Heart left ventricle (tissue), 16 donors: Measurements from ENCODE around the gene HCCS. TPM values are rescaled to one million over a fixed set of nuclear protein-coding genes. Genes with fewer than 3 reads are reported as not detected.

Source experiments
- ATAC-seq, 4 donors: fragments of 200-7000 bp; cut with Tn5 transposase; one replicate each; pipeline ENCODE4 v1.9.1; 2020 to 2022; ENCODE audit warnings: moderate library complexity in 4 of 4, mild to moderate bottlenecking in 3 of 4, moderate number of reproducible peaks in 1 of 4
- DNase-seq, 5 donors: peaks; one replicate each; pipeline ENCODE4 v3.0.0-alpha.2; 2020
- H3K27ac ChIP-seq, 12 donors: fragments of 200-600 bp; sonication (generic) in 4 of 12; one replicate each; pipeline versions ENCODE4 v1.5.0 to v1.8.0; 2016 to 2022; ENCODE audit warnings: mild to moderate bottlenecking in 2 of 12
- H3K27me3 ChIP-seq, 9 donors: fragments of 200-600 bp; sonication (generic) in 2 of 9; one replicate each; pipeline versions ENCODE4 v1.5.1 to v1.8.0; 2016 to 2022; ENCODE audit warnings: mild to moderate bottlenecking in 3 of 9
- H3K36me3 ChIP-seq, 9 donors: fragments of 200-600 bp; sonication (generic) in 2 of 9; one replicate each; pipeline versions ENCODE4 v1.5.0 to v1.8.0; 2018 to 2022; ENCODE audit warnings: mild to moderate bottlenecking in 2 of 9
- H3K4me1 ChIP-seq, 12 donors: fragments of 200-600 bp; sonication (generic) in 4 of 12; one replicate each; pipeline versions ENCODE4 v1.5.0 to v1.8.0; 2016 to 2022; ENCODE audit warnings: mild to moderate bottlenecking in 3 of 12
- H3K4me3 ChIP-seq, 12 donors: fragments of 200-600 bp; sonication (generic) in 4 of 12; one replicate each; pipeline versions ENCODE4 v1.5.0 to v1.8.0; 2017 to 2022; ENCODE audit warnings: mild to moderate bottlenecking in 9 of 12, moderate library complexity in 4 of 12
- H3K9me3 ChIP-seq, 12 donors: fragments of 200-600 bp; sonication (generic) in 4 of 12; one replicate each; pipeline versions ENCODE4 v1.5.0 to v1.8.0; 2016 to 2022; ENCODE audit warnings: mild to moderate bottlenecking in 1 of 12
- CTCF ChIP-seq, 12 donors: fragments of 200-600 bp; sonication (generic) in 4 of 12; IDR thresholded peaks; one replicate each; pipeline versions ENCODE4 v1.5.0 to v1.8.0; 2018 to 2022; ENCODE audit warnings: antibody characterized with exemption in 12 of 12, mild to moderate bottlenecking in 5 of 12
- POLR2A ChIP-seq, 2 donors: fragments of 450-650 bp; IDR thresholded peaks; one replicate each; pipeline ENCODE4 v1.6.1; 2017; ENCODE audit warnings: antibody characterized with exemption in 2 of 2, mild to moderate bottlenecking in 2 of 2, moderate library complexity in 2 of 2
- WGBS, 4 donors: extraction: QIAGEN DNeasy Blood & Tissue Kit in 2 of 4; methylation state at CpG; one replicate each; pipeline versions ENCODE4 v1.1.5 to v1.1.7; 2013 to 2018; 5-methylcytosine and 5-hydroxymethylcytosine counted together
- intact Hi-C, 10 donors: fragments of 100-400 bp; cut with DNase I; formaldehyde crosslinking; loops; one replicate each; pipeline versions ENCODE4 v1.11.1 to v1.14.2; 2022
- polyA plus RNA-seq, 2 donors: library from polyadenylated mRNA; stranded (reverse); fragments of 200-250 nt; gene quantifications; one replicate each; pipeline ENCODE4 v1.2.3, GENCODE V29; 2013
- total RNA-seq, 9 donors: library from RNA; depleted of rRNA in 2 of 9; stranded (reverse); fragments of >200 nt in 2 of 9; fragmentation: NEBNext Ultra II Directional in 3 of 9; extraction: Animal tissue kit (Norgen Biotek cat#: 25700) in 3 of 9; gene quantifications; one replicate each; pipeline versions ENCODE4 v1.1.0 to v1.2.4, GENCODE V29; 2016 to 2023
- donor health status: ischemic (EF 13 %, LVEDD 7.1; RV severe dilation, severe dysfunction).
- donor health status: healthy with polysubstance abuse.
- donor health status: DM: no; HTN: yes; CAD: no.
- donor health status: DM: no; HTN: no; CAD: no.
- donor health status: ischemic (EF 25% LVEDD 6.9; RV normal size, moderate dysfunction).
- donor health status: ischemic (EF 25% LVEDD 5.7; RV mildly dilated, moderate dysfunction).
- donor health status: healthy.
- donor health status: DM: yes; HTN: yes; CAD: no.
- donor health status: ischemic (EF 35%, LVEDD 5.7; RV mildly dilated, moderate dysfunction).
- donor health status: nonischemic (EF 11% LVEDD 7.7; RV severe dilation, severe dysfunction).
- donor health status: DM: yes; HTN: yes; CAD: no.
- donor health status: PGD.
- donor health status: ischemic (EF 29% LVEDD 5.4; RV normal size, mild dysfunction).
- donor health status: nonischemic (EF 23%, LVEDD 6.1; RV moderate dilation, normal function).

The HCCS gene
- total and polyA plus RNA-seq, 11 donors, result 23.0 to 73.8 (median 56.2) TPM

- H3K9me3 ChIP-seq, result peaks cover 0 to 26% (median 3%) of the 10 kb centered on the region in 12 donors
- H3K36me3 ChIP-seq, result no peaks in the 10 kb centered on the region
- no peaks in the 10 kb centered on the region for H3K4me1 ChIP-seq
- DNase-seq (no peak), ATAC-seq (no peak)
- no peak overlapping the region for H3K27ac ChIP-seq
- WGBS, 4 donors, result 30 to 50% (median 39%) methylated on average over 1 of the region's 1 CpG
- no peak overlapping the region for H3K4me3 ChIP-seq
- TF ChIP-seq CTCF (IDR thresholded peaks at IDR 0.05), result no peak
- TF ChIP-seq POLR2A (IDR thresholded peaks at IDR 0.05), result no peak
- no peaks in the 10 kb centered on the region for H3K27me3 ChIP-seq
- intact Hi-C loops, result no loop called here
Measured at GRCh38 chrX:11085305-11085704, 25.8 kb upstream of the HCCS start.

- no peak for ATAC-seq
- TF ChIP-seq CTCF (IDR thresholded peaks at IDR 0.05), result no peak
- TF ChIP-seq POLR2A (IDR thresholded peaks at IDR 0.05), result no peak
- Histone ChIP-seq H3K27me3 (no peaks in the 10 kb centered on the region), H3K4me1 (no peaks in the 10 kb centered on the region), H3K9me3 (peaks cover 0 to 33% (median 3%) of the 10 kb centered on the region in 12 donors), H3K27ac (no peak overlapping the region), H3K36me3 (no peaks in the 10 kb centered on the region), H3K4me3 (no peak overlapping the region)
- WGBS, 4 donors, result 91 to 100% (median 94%) methylated on average over 1 of the region's 1 CpG
- DNase-seq, result no peak
- intact Hi-C loops, result loop anchor here in 2 of 10 donors (10.0 kb wide), 2 partner anchors 885 to 905 kb away; no protein-coding TSS in a partner anchor
Measured at GRCh38 chrX:11089802-11090201, 21.3 kb upstream of the HCCS start.

GRCh38 chrX:11097933-11098332 lies 13.2 kb upstream of the HCCS start:
- Histone ChIP-seq H3K27ac (no peak overlapping the region), H3K4me3 (no peak overlapping the region), H3K4me1 (peaks cover 0 to 3% (median 0%) of the 10 kb centered on the region in 12 donors), H3K27me3 (no peaks in the 10 kb centered on the region), H3K9me3 (no peaks in the 10 kb centered on the region), H3K36me3 (no peaks in the 10 kb centered on the region)
- TF ChIP-seq CTCF (IDR thresholded peaks at IDR 0.05) (no peak), POLR2A (IDR thresholded peaks at IDR 0.05) (no peak)
- intact Hi-C loops, result loop anchor here in 2 of 10 donors (10.0 kb wide), 2 partner anchors 893 to 913 kb away; no protein-coding TSS in a partner anchor
- ATAC-seq (no peak), DNase-seq (no peak)

- Histone ChIP-seq H3K4me1 (peaks cover 0 to 3% (median 0%) of the 10 kb centered on the region in 12 donors), H3K36me3 (no peaks in the 10 kb centered on the region), H3K27me3 (peaks cover 0 to 3% (median 0%) of the 10 kb centered on the region in 9 donors), H3K27ac (no peak overlapping the region), H3K9me3 (no peaks in the 10 kb centered on the region), H3K4me3 (no peak overlapping the region)
- no peak for TF ChIP-seq CTCF (IDR thresholded peaks at IDR 0.05)
- no peak for TF ChIP-seq POLR2A (IDR thresholded peaks at IDR 0.05)
- ATAC-seq, result no peak
- intact Hi-C loops, result loop anchor here in 2 of 10 donors (10.0 kb wide), 2 partner anchors 895 to 915 kb away; no protein-coding TSS in a partner anchor
- no peak for DNase-seq
Measured at GRCh38 chrX:11099465-11099864, 11.7 kb upstream of the HCCS start.
